Stimulated activated CD4-positive, alpha-beta T cell treated with anti-CD3 and anti-CD28 coated beads, Interleukin-4, amount 100 ng/mL, for 4 hours (primary cell): ENCODE data around the gene FOXN4.

Source experiments
- DNase-seq, 2 experiments: peaks; one replicate each; pipeline ENCODE4 v3.0.0-alpha.2; 2020

Gene FOXN4

GRCh38 chr12:109278912-109279311, 30.2 kb downstream of the FOXN4 start:
- DNase-seq = no peak

- DNase-seq = no peak
Observed at GRCh38 chr12:109277899-109278762, 31.0 kb downstream of the FOXN4 start.

- DNase-seq = no peak
Observed at GRCh38 chr12:109277255-109277898, 31.7 kb downstream of the FOXN4 start.

- DNase-seq = no peak
Observed at GRCh38 chr12:109276160-109276559, 32.9 kb downstream of the FOXN4 start.

- no peak for DNase-seq
Observed at GRCh38 chr12:109275173-109275572, 33.9 kb downstream of the FOXN4 start.

GRCh38 chr12:109274381-109274780, 34.7 kb downstream of the FOXN4 start:
- DNase-seq = no peak

- no peak for DNase-seq
Observed at GRCh38 chr12:109273354-109273753, 35.7 kb downstream of the FOXN4 start.

- no peak for DNase-seq
Observed at GRCh38 chr12:109271418-109271817, 37.7 kb downstream of the FOXN4 start.

GRCh38 chr12:109270494-109270893, 38.6 kb downstream of the FOXN4 start:
- DNase-seq = no peak

GRCh38 chr12:109269428-109269827, 39.7 kb downstream of the FOXN4 start:
- no peak for DNase-seq

- DNase-seq = no peak
Observed at GRCh38 chr12:109268896-109269295, 40.2 kb downstream of the FOXN4 start.

- no peak for DNase-seq
Observed at GRCh38 chr12:109267361-109267760, 41.7 kb downstream of the FOXN4 start.

GRCh38 chr12:109266106-109266879, 42.8 kb downstream of the FOXN4 start:
- no peak for DNase-seq

- no peak for DNase-seq
Observed at GRCh38 chr12:109264943-109265650, 44.0 kb downstream of the FOXN4 start.

- peak in 1 of 2 experiments; percentile 28 for DNase-seq
Observed at GRCh38 chr12:109264095-109264942, 44.8 kb downstream of the FOXN4 start.

GRCh38 chr12:109263439-109263838, 45.6 kb downstream of the FOXN4 start:
- no peak for DNase-seq

GRCh38 chr12:109261939-109262338, 47.1 kb downstream of the FOXN4 start:
- no peak for DNase-seq

GRCh38 chr12:109261087-109261486, 48.0 kb downstream of the FOXN4 start:
- no peak for DNase-seq

GRCh38 chr12:109259545-109259895, 49.6 kb downstream of the FOXN4 start:
- DNase-seq = no peak

- DNase-seq = no peak
Observed at GRCh38 chr12:109258607-109259544, 50.2 kb downstream of the FOXN4 start.

GRCh38 chr12:109258201-109258600, 50.9 kb downstream of the FOXN4 start:
- DNase-seq = no peak
